Astrocyte of the cerebellum (primary cell): Measurements from ENCODE around the gene ALG1L2.
"Not testable (repeated sequence)": the region's sequence is repeated elsewhere in the genome, so short reads cannot be mapped to it uniquely, and the experiment has no call there.

ENCODE experiments used
- DNase-seq: peaks from one replicate; pipeline ENCODE4 v3.0.0-alpha.2; 2011; ENCODE audit warnings: low read depth
- H3K4me3 ChIP-seq: 2 replicates; pipeline ENCODE4 v1.5.1; 2011; ENCODE audit warnings: mild to moderate bottlenecking, low read depth, low read length, moderate library complexity
- CTCF ChIP-seq: IDR thresholded peaks from 2 replicates; pipeline ENCODE4 v1.5.1; 2012; ENCODE audit warnings: low read length, low read depth, moderate library complexity, mild to moderate bottlenecking; ENCODE audit errors: missing control alignments
- in situ Hi-C: cut with HindIII; loops from 2 replicates; pipeline ENCODE4 v1.10.0; 2017; ENCODE audit warnings: low sequenced_read_pairs

Gene ALG1L2

DNA sequence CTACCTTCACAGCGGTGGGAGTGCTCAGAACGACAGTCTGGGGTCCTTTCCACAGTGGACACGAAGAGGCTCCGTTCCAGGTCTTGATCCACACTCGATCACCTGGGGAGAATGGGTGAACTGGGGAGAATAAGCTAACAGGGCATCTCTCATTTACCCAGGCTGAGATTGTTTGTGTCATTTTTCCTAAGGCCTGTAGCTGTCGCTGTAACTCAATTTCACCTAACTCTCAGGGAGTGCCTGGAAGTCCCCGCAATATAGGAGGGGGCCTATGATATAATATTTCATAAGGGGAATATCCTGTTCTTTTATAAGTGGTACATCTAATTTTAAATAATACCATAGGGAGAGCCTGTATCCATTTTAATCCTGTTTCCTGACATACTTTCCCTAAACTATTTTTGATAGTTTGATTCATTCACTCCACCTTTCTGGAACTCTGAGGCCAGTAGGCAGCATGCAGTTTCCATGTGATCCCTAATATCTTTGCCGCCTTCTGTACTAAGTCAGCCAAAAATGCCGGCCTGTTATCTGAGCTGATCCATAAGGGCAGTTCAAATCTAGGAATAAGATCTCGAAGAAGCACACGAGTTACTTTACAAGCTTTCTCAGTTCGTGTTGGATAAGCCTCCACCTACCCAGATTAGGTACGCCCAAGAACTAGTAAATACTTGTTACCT lies 62.2 kb downstream of the ALG1L2 start:
- in situ Hi-C loops, DNase-seq, H3K4me3 ChIP-seq: not testable (repeated sequence)
- TF ChIP-seq CTCF: peak; percentile 26

DNA sequence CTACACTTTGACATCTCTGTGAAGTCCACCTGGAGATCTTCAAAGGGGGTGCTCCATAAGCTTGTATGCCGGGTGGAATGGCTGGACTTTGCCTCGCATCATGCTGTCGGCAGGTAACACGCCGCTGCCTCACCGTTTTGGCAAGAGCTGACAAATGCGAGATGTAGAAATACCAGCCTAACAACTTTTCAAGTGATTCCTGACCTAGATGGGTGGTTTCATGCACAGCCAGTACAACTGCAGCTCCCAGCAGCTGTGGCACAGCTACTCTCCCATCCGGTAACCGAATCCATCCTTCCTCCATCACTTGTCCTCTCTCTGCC lies 62.7 kb downstream of the ALG1L2 start:
- H3K4me3 ChIP-seq, in situ Hi-C loops, DNase-seq: not testable (repeated sequence)

- in situ Hi-C loops, DNase-seq, H3K4me3 ChIP-seq: not testable (repeated sequence)
These were observed 63.8 kb downstream of the ALG1L2 start for GRCh38 chr3:130145456-130145855.

DNA sequence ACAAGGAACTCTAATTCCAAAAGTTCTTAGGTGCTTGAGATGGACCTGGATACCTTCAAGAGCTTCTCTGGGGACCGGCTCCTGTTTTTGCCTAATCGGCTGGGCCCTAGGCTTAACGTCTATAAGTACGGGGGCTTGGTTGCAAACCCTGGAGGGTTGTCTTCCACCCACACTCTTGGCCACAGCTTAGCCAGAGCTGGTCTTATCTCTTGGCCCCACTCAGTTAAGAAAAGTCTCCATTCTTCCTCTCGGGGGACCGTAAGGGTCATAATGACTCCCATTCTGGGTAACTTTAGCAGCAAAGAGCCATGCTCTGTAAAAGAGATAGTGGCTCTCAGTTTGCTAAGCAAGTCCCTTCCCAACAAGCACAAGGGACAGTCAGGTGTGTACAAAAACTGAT lies 64.8 kb downstream of the ALG1L2 start:
- H3K4me3 ChIP-seq, DNase-seq, in situ Hi-C loops: not testable (repeated sequence)
